NT2/D1 (cell line): Measurements from ENCODE around the gene FAM151A.
"Not testable (repeated sequence)": the region's sequence is repeated elsewhere in the genome, so short reads cannot be mapped to it uniquely, and the experiment has no call there.

ENCODE experiments used
- DNase-seq: peaks from one replicate; pipeline ENCODE4 v3.0.0-alpha.2; 2011; ENCODE audit warnings: low read depth, low spot score
- H3K27me3 ChIP-seq: 2 replicates; pipeline ENCODE4 v1.6.0; 2011; ENCODE audit warnings: mild to moderate bottlenecking; ENCODE audit not compliant: insufficient read length, insufficient read depth
- H3K36me3 ChIP-seq: 2 replicates; pipeline ENCODE4 v1.6.1; 2011; ENCODE audit warnings: mild to moderate bottlenecking, low read length, mixed read lengths; ENCODE audit not compliant: insufficient read depth, insufficient read length
- H3K4me1 ChIP-seq: 2 replicates; pipeline ENCODE4 v1.5.1; 2011; ENCODE audit not compliant: insufficient read depth, insufficient read length
- H3K4me3 ChIP-seq: 2 replicates; pipeline ENCODE4 v1.5.1; 2011; ENCODE audit warnings: low read depth; ENCODE audit not compliant: insufficient read length
- H3K9ac ChIP-seq: 2 replicates; pipeline ENCODE4 v1.6.0; 2011; ENCODE audit warnings: low read depth; ENCODE audit not compliant: insufficient read length
- H3K9me3 ChIP-seq: 2 replicates; pipeline ENCODE4 v1.5.1; 2011; ENCODE audit warnings: mild to moderate bottlenecking, low read length; ENCODE audit not compliant: insufficient read depth
- SUZ12 ChIP-seq: IDR thresholded peaks from 2 replicates; pipeline ENCODE4 v1.6.1; 2011; ENCODE audit not compliant: insufficient read length, insufficient read depth; ENCODE audit errors: extremely low read depth
- YY1 ChIP-seq: IDR thresholded peaks from 2 replicates; pipeline ENCODE4 v1.6.1; 2011; ENCODE audit not compliant: insufficient read length, insufficient read depth
- ZNF274 ChIP-seq: IDR thresholded peaks from 2 replicates; pipeline ENCODE4 v1.6.1; 2011; ENCODE audit warnings: mild to moderate bottlenecking, low read depth, low read length

Gene FAM151A

GRCh38 chr1:54645806-54646676, 22.7 kb upstream of the FAM151A start:
- TF ChIP-seq SUZ12, result no peak
- no peak for TF ChIP-seq ZNF274
- no peak for TF ChIP-seq YY1
- H3K27me3 ChIP-seq, result no peaks in the 10 kb centered on the region
- H3K4me3 ChIP-seq, result no peak overlapping the region
- DNase-seq, result no peak
- H3K4me1 ChIP-seq, result no peaks in the 10 kb centered on the region
- H3K9me3 ChIP-seq, result peaks cover 18% of the 10 kb centered on the region
- H3K36me3 ChIP-seq, result no peaks in the 10 kb centered on the region
- H3K9ac ChIP-seq, result no peak overlapping the region

GRCh38 chr1:54643736-54644135, 20.4 kb upstream of the FAM151A start:
- H3K4me1 ChIP-seq, result no peaks in the 10 kb centered on the region
- DNase-seq, result no peak
- H3K9ac ChIP-seq, result no peak overlapping the region
- no peak for TF ChIP-seq SUZ12
- no peaks in the 10 kb centered on the region for H3K36me3 ChIP-seq
- peaks cover 18% of the 10 kb centered on the region for H3K9me3 ChIP-seq
- no peak overlapping the region for H3K4me3 ChIP-seq
- H3K27me3 ChIP-seq, result no peaks in the 10 kb centered on the region

GRCh38 chr1:54640863-54641836, 17.8 kb upstream of the FAM151A start, which contains the start of gene MROH7:
MROH7 (plus strand) TSS chr1:54641786; CDS start chr1:54652927, 11,141 bp downstream.
- Histone ChIP-seq H3K9me3 (peaks cover 18% of the 10 kb centered on the region), H3K4me3 (no peak within 1 kb of the TSS), H3K27me3 (no peaks in the 10 kb centered on the region), H3K9ac (no peak within 1 kb of the TSS), H3K36me3 (no peaks in the 10 kb centered on the region), H3K4me1 (no peaks in the 10 kb centered on the region)
- DNase-seq, result no peak
- TF ChIP-seq SUZ12, result no peak
- no peak for TF ChIP-seq ZNF274
- TF ChIP-seq YY1, result no peak

DNA sequence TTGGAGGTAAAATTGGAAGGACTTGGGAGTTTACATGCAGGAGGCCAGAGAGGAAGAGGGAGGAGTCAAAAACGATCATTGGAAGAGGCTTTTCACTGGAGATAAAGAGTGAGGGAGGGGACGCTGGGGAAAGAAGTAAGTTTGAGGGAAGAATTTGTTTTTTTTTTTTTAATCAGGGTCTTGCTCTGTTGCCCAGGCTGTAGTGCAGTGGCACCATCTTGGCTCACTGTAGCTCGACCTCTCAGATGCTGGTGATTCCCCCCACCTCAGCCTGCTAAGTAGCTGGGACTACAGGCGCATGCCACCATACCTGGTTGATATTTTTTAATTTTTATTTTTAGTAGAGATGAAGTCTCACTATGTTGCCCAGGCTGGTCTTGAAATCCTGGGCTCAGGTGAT, 17.0 kb upstream of the FAM151A start:
- H3K36me3 ChIP-seq, result no peaks in the 10 kb centered on the region
- H3K4me1 ChIP-seq, result no peaks in the 10 kb centered on the region
- no peak overlapping the region for H3K9ac ChIP-seq
- DNase-seq, result no peak
- no peak overlapping the region for H3K4me3 ChIP-seq
- H3K9me3 ChIP-seq, result peaks cover 23% of the 10 kb centered on the region
- no peak for TF ChIP-seq ZNF274
- no peak for TF ChIP-seq SUZ12
- no peak for TF ChIP-seq YY1
- H3K27me3 ChIP-seq, result no peaks in the 10 kb centered on the region

DNA sequence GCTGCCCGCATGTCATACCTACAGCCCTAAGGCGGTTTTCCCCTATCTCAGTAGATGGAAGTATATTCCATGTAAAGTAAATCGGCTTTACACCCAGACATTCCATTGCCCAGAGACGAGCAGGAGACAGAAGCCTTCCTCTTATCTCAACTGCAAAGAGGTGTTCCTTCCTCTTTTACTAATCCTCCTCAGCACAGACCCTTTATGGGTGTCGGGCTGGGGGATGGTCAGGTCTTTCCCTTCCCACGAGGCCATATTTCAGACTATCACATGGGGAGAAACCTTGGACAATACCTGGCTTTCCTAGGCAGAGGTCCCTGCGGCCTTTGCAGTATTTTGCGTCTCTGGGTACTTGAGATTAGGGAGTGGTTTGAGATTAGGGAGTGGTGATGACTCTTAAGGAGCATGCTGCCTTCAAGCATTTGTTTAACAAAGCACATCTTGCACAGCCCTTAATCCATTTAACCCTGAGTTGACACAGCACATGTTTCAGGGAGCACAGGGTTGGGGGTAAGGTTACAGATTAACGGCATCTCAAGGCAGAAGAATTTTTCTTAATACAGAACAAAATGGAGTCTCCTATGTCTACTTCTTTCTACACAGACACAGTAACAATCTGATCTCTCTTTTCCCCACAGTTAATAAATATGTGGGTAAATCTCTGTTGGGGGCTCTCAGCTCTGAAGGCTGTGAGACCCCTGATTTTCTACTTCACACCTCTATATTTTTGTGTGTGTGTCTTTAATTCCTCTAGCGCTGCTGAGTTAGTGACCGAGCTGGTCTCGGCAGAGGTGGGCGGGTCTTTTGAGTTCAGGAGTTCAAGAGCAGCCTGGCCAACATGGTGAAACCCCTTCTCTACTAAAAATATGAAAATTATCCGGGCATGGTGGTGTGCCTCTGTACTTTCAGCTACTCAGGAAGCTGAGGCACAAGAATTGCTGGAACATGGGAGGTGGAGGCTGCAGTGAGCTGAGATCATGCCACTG, 13.4 kb upstream of the FAM151A start:
- not testable (repeated sequence) for H3K9ac ChIP-seq, H3K27me3 ChIP-seq, H3K4me3 ChIP-seq, H3K4me1 ChIP-seq, DNase-seq, H3K9me3 ChIP-seq, H3K36me3 ChIP-seq

- not testable (repeated sequence) for H3K9me3 ChIP-seq, H3K36me3 ChIP-seq, DNase-seq, H3K27me3 ChIP-seq, H3K4me1 ChIP-seq, H3K9ac ChIP-seq, H3K4me3 ChIP-seq
These were observed 12.5 kb upstream of the FAM151A start for GRCh38 chr1:54635804-54636203.
